Ramos (cell line): ENCODE data around the gene HIBADH.

Source experiments
- in situ Hi-C: fragments of 300-500 bp; cut with MboI; formaldehyde crosslinking; loops from one replicate; pipeline ENCODE4 v1.14.3; 2022; ENCODE audit warnings: low sequenced_read_pairs; ENCODE audit not compliant: unreplicated experiment

Gene HIBADH

GRCh38 chr7:27662490-27663205 is at the start of gene HIBADH:
Gene HIBADH (minus strand): TSS chr7:27662883. CDS start chr7:27662788, 95 bp downstream.
- in situ Hi-C loops = no loop called here

- in situ Hi-C loops = no loop called here
Observed at GRCh38 chr7:27712217-27712616, 49.5 kb upstream of the HIBADH start.

GRCh38 chr7:27709137-27710075 is 46.7 kb upstream of the HIBADH start:
- in situ Hi-C loops = no loop called here

- in situ Hi-C loops = no loop called here
Observed at GRCh38 chr7:27708485-27708884, 45.8 kb upstream of the HIBADH start.

- in situ Hi-C loops = no loop called here
Observed at GRCh38 chr7:27705200-27705594, 42.5 kb upstream of the HIBADH start.

GRCh38 chr7:27704422-27705199 is 41.9 kb upstream of the HIBADH start:
- in situ Hi-C loops = no loop called here

- in situ Hi-C loops = no loop called here
Observed at GRCh38 chr7:27703181-27703580, 40.5 kb upstream of the HIBADH start.

- in situ Hi-C loops = no loop called here
Observed at GRCh38 chr7:27700501-27700900, 37.8 kb upstream of the HIBADH start.

- in situ Hi-C loops = no loop called here
Observed at GRCh38 chr7:27699751-27700150, 37.1 kb upstream of the HIBADH start.

- in situ Hi-C loops = no loop called here
Observed at GRCh38 chr7:27697861-27698430, 35.3 kb upstream of the HIBADH start.

GRCh38 chr7:27695096-27695495 is 32.4 kb upstream of the HIBADH start:
- in situ Hi-C loops = no loop called here

- in situ Hi-C loops = no loop called here
Observed at GRCh38 chr7:27693794-27694193, 31.1 kb upstream of the HIBADH start.

- in situ Hi-C loops = no loop called here
Observed at GRCh38 chr7:27690649-27691048, 28.0 kb upstream of the HIBADH start.

- in situ Hi-C loops = no loop called here
Observed at GRCh38 chr7:27689591-27690164, 27.0 kb upstream of the HIBADH start.

- in situ Hi-C loops = no loop called here
Observed at GRCh38 chr7:27689150-27689549, 26.5 kb upstream of the HIBADH start.

GRCh38 chr7:27688646-27689045 is 26.0 kb upstream of the HIBADH start:
- in situ Hi-C loops = no loop called here

- in situ Hi-C loops = no loop called here
Observed at GRCh38 chr7:27688056-27688455, 25.4 kb upstream of the HIBADH start.

- in situ Hi-C loops = no loop called here
Observed at GRCh38 chr7:27686315-27686714, 23.6 kb upstream of the HIBADH start.

- in situ Hi-C loops = no loop called here
Observed at GRCh38 chr7:27685893-27686292, 23.2 kb upstream of the HIBADH start.

- in situ Hi-C loops = no loop called here
Observed at GRCh38 chr7:27685209-27685608, 22.5 kb upstream of the HIBADH start.
